Stimulated activated naive CD8-positive, alpha-beta T cell treated with anti-CD3 and anti-CD28 coated beads, Interleukin-15, Interleukin-2, amounts not matched to agents 100 ng/mL and 50 ng/mL, for 24 hours (primary cell): ENCODE measurements around the gene C10orf105.
A peak's percentile ranks its signal among the peaks of the same experiment; 100 is the strongest.

Source experiments
- H3K27ac Mint-ChIP-seq: one replicate; pipeline ENCODE4 v1.8.0; 2021; ENCODE audit warnings: mild to moderate bottlenecking, mixed read lengths
- H3K27me3 Mint-ChIP-seq: one replicate; pipeline ENCODE4 v1.8.0; 2021; ENCODE audit warnings: mixed read lengths
- H3K36me3 Mint-ChIP-seq: one replicate; pipeline ENCODE4 v1.8.0; 2021; ENCODE audit warnings: low read depth, mixed read lengths
- H3K4me1 Mint-ChIP-seq: one replicate; pipeline ENCODE4 v1.8.0; 2021; ENCODE audit warnings: low read depth, mixed read lengths
- H3K4me3 Mint-ChIP-seq: one replicate; pipeline ENCODE4 v1.8.0; 2021; ENCODE audit warnings: mild to moderate bottlenecking, mixed read lengths
- H3K9me3 Mint-ChIP-seq: one replicate; pipeline ENCODE4 v1.8.0; 2021; ENCODE audit warnings: mixed read lengths

The C10orf105 gene

GRCh38 chr10:71754562-71754961 lies 35.0 kb upstream of the C10orf105 start:
- Mint-ChIP-seq H3K36me3 (peaks cover 72% of the 10 kb centered on the region), H3K27me3 (no peaks in the 10 kb centered on the region), H3K27ac (peak overlapping the region; percentile 86), H3K9me3 (no peaks in the 10 kb centered on the region), H3K4me3 (no peak overlapping the region), H3K4me1 (peaks cover 97% of the 10 kb centered on the region)

- no peaks in the 10 kb centered on the region for H3K9me3 Mint-ChIP-seq
- H3K36me3 Mint-ChIP-seq: peaks cover 70% of the 10 kb centered on the region
- no peaks in the 10 kb centered on the region for H3K27me3 Mint-ChIP-seq
- H3K27ac Mint-ChIP-seq: peak overlapping the region; percentile 86
- H3K4me3 Mint-ChIP-seq: no peak overlapping the region
- peaks cover 96% of the 10 kb centered on the region for H3K4me1 Mint-ChIP-seq
Observed at GRCh38 chr10:71753960-71754505, 34.5 kb upstream of the C10orf105 start.

DNA sequence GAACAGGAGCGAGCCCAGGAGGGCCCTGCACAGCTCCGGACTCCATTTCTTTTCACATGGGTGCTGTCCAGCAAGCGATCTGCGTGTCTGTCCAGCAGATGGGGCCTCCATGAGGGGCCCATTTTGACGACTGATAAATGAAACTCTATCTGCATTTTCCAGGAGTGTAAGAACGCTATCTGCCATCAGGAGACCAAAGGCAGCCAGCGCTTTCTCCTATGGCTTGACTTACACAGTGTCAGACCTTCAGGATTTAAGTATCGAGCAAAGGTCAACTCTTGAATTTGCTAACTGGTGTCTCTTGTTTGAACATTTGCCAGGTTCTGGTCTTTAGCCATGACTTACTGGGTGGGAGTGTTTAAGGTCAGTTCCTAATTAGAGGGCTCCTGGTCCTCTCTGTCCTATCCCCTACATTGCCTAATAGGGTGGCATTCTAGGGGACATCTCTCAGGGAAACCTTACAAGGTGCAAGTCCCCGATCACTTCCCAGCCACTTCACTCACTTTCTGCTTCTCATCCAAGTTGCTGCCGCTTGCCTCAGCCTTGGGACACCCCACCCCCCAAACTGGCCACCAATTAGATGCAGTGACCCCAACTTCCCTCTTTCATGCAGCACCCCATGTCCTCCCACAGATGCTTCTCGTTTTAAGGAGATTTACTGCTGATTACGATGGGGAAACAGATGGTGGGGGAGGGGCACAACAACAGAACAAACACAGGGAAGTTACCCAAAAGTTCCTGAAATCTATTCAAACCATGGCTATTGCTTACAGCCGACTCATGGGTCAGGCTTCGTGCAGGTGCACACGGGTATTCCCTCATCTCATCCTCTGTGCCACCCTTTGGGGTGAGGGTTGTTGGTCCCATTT lies 33.7 kb upstream of the C10orf105 start:
- H3K36me3 Mint-ChIP-seq: peaks cover 73% of the 10 kb centered on the region
- H3K9me3 Mint-ChIP-seq: no peaks in the 10 kb centered on the region
- no peaks in the 10 kb centered on the region for H3K27me3 Mint-ChIP-seq
- H3K4me1 Mint-ChIP-seq: peaks cover 96% of the 10 kb centered on the region
- H3K4me3 Mint-ChIP-seq: no peak overlapping the region
- peak overlapping the region; percentile 86 for H3K27ac Mint-ChIP-seq

DNA sequence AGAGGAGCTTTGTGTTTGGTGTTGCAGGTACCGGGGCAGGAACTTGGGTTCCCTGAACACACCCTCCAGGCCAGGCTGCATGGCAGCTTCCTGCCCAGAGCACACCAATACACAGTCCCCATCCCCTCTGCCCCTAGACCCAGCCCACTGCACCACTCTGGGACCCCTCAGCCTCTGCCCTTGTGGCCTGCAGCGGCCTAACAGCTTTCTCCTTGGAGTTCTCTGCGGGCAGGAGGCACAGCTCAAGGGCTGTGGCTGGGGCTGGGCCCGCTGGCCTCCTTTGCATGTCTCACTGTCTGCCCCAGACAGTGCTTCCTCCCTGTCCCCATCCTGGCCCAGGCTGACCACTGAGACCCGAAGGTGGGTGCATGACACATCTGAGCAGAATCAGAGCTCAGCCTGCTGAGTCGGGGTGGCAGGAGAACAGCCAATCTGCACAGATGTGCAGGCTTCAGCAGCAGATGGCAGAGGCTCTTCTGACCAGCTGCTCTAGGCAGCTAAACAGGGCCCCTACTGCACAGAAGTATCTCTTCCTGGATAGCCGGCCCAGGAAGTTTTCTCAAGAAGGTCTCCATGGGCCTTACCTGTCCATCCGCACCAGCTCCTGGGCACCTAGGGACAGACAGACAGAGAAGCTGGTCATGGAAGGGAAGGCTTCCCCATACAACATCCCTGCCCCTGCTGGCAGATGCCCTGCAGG lies 33.0 kb upstream of the C10orf105 start:
- H3K4me1 Mint-ChIP-seq: peaks cover 96% of the 10 kb centered on the region
- H3K9me3 Mint-ChIP-seq: no peaks in the 10 kb centered on the region
- peak overlapping the region; percentile 86 for H3K27ac Mint-ChIP-seq
- H3K36me3 Mint-ChIP-seq: peaks cover 67% of the 10 kb centered on the region
- H3K27me3 Mint-ChIP-seq: no peaks in the 10 kb centered on the region
- no peak overlapping the region for H3K4me3 Mint-ChIP-seq

GRCh38 chr10:71751515-71752224 lies 32.1 kb upstream of the C10orf105 start:
- no peaks in the 10 kb centered on the region for H3K9me3 Mint-ChIP-seq
- peak overlapping the region; percentile 86 for H3K27ac Mint-ChIP-seq
- H3K4me3 Mint-ChIP-seq: no peak overlapping the region
- H3K36me3 Mint-ChIP-seq: peaks cover 63% of the 10 kb centered on the region
- H3K27me3 Mint-ChIP-seq: no peaks in the 10 kb centered on the region
- peaks cover 96% of the 10 kb centered on the region for H3K4me1 Mint-ChIP-seq

- H3K9me3 Mint-ChIP-seq: no peaks in the 10 kb centered on the region
- H3K27me3 Mint-ChIP-seq: no peaks in the 10 kb centered on the region
- H3K4me3 Mint-ChIP-seq: peak overlapping the region; percentile 28
- H3K27ac Mint-ChIP-seq: peak overlapping the region; percentile 97
- peaks cover 96% of the 10 kb centered on the region for H3K4me1 Mint-ChIP-seq
- peaks cover 56% of the 10 kb centered on the region for H3K36me3 Mint-ChIP-seq
Observed at GRCh38 chr10:71750986-71751385, 31.4 kb upstream of the C10orf105 start.

DNA sequence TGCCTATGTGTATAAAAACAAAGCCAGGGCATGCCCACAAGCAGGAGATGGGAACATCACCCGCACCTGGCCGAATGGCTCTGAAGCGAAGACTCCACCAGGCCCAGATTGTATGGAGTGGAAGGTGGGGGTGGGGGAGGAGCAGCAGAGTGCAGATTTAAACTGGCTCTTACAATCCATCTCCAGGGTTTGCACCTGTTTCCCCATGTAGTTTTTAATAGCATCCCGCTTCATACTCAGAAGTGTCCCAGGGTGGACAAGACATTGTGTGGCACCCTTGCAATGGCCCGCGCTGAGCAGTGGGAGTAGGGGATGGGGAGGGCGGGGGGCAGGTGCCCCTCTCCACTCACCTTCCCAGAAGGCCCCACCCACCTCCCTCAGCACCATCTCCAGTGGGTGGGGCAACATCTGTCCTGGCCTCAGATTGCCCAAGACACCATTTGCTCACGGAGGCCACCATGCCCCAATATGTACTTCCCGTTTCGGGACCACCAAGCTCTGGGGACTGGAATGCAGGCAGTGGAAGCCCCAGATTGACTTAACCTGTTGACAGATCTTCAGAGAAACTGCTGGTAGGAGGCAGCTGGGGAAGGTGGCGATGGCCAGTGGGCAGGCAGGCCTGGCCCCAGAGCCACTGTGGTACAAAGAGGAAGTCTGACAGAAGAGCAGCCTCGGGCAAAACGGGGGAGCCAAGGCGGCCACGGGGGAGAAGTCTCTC lies 30.7 kb upstream of the C10orf105 start:
- Mint-ChIP-seq H3K4me3 (peak overlapping the region; percentile 28), H3K4me1 (peaks cover 96% of the 10 kb centered on the region), H3K9me3 (no peaks in the 10 kb centered on the region), H3K36me3 (peaks cover 55% of the 10 kb centered on the region), H3K27me3 (no peaks in the 10 kb centered on the region), H3K27ac (peak overlapping the region; percentile 97)

GRCh38 chr10:71749396-71749795 lies 29.8 kb upstream of the C10orf105 start:
- no peaks in the 10 kb centered on the region for H3K9me3 Mint-ChIP-seq
- peak overlapping the region; percentile 74 for H3K4me3 Mint-ChIP-seq
- peaks cover 96% of the 10 kb centered on the region for H3K4me1 Mint-ChIP-seq
- no peaks in the 10 kb centered on the region for H3K27me3 Mint-ChIP-seq
- peak overlapping the region; percentile 97 for H3K27ac Mint-ChIP-seq
- H3K36me3 Mint-ChIP-seq: peaks cover 48% of the 10 kb centered on the region

- no peaks in the 10 kb centered on the region for H3K9me3 Mint-ChIP-seq
- H3K27me3 Mint-ChIP-seq: no peaks in the 10 kb centered on the region
- peak overlapping the region; percentile 74 for H3K4me3 Mint-ChIP-seq
- H3K4me1 Mint-ChIP-seq: peaks cover 96% of the 10 kb centered on the region
- H3K27ac Mint-ChIP-seq: peak overlapping the region; percentile 97
- H3K36me3 Mint-ChIP-seq: peaks cover 42% of the 10 kb centered on the region
Observed at GRCh38 chr10:71748671-71749191, 29.2 kb upstream of the C10orf105 start.

- peak overlapping the region; percentile 97 for H3K27ac Mint-ChIP-seq
- H3K36me3 Mint-ChIP-seq: peaks cover 38% of the 10 kb centered on the region
- no peaks in the 10 kb centered on the region for H3K27me3 Mint-ChIP-seq
- H3K9me3 Mint-ChIP-seq: no peaks in the 10 kb centered on the region
- peak overlapping the region; percentile 74 for H3K4me3 Mint-ChIP-seq
- H3K4me1 Mint-ChIP-seq: peaks cover 96% of the 10 kb centered on the region
Observed at GRCh38 chr10:71747551-71748523, 28.3 kb upstream of the C10orf105 start.

GRCh38 chr10:71747039-71747531 lies 27.5 kb upstream of the C10orf105 start:
- Mint-ChIP-seq H3K27ac (peak overlapping the region; percentile 97), H3K4me1 (peaks cover 96% of the 10 kb centered on the region), H3K36me3 (peaks cover 38% of the 10 kb centered on the region), H3K9me3 (no peaks in the 10 kb centered on the region), H3K27me3 (no peaks in the 10 kb centered on the region), H3K4me3 (peak overlapping the region; percentile 8)

- no peak overlapping the region for H3K4me3 Mint-ChIP-seq
- H3K9me3 Mint-ChIP-seq: no peaks in the 10 kb centered on the region
- H3K36me3 Mint-ChIP-seq: peaks cover 37% of the 10 kb centered on the region
- peaks cover 96% of the 10 kb centered on the region for H3K4me1 Mint-ChIP-seq
- peak overlapping the region; percentile 97 for H3K27ac Mint-ChIP-seq
- H3K27me3 Mint-ChIP-seq: no peaks in the 10 kb centered on the region
Observed at GRCh38 chr10:71746344-71747037, 26.9 kb upstream of the C10orf105 start.
